Thymus (tissue), 11 donors: ENCODE data around the gene TOR1AIP1. TPM values are rescaled to one million over a fixed set of nuclear protein-coding genes. Genes with fewer than 3 reads are reported as not detected.

ENCODE experiments used
- DNase-seq, 9 donors: peaks; one replicate each; pipeline ENCODE4 v3.0.0-alpha.2; 2013; ENCODE audit warnings: low spot score in 9 of 9, low read depth in 6 of 9, missing footprints in 1 of 9
- H3K27ac ChIP-seq, 2 donors: one replicate each; pipeline ENCODE4 v1.5.1; 2013; ENCODE audit warnings: control low read depth in 1 of 2, low read depth in 1 of 2, low read length in 1 of 2, mild to moderate bottlenecking in 1 of 2, moderate library complexity in 1 of 2
- H3K27me3 ChIP-seq, 2 donors: one replicate each; pipeline ENCODE4 v1.5.1; 2013; ENCODE audit warnings: low read length in 1 of 2; ENCODE audit not compliant: control insufficient read depth in 2 of 2, insufficient read depth in 1 of 2
- H3K36me3 ChIP-seq, 2 donors: one replicate each; pipeline ENCODE4 v1.5.1; 2013; ENCODE audit warnings: low read length in 1 of 2, mild to moderate bottlenecking in 1 of 2, moderate library complexity in 1 of 2; ENCODE audit not compliant: control insufficient read depth in 2 of 2, insufficient read depth in 2 of 2
- H3K4me1 ChIP-seq, 2 donors: one replicate each; pipeline ENCODE4 v1.5.1; 2013; ENCODE audit warnings: low read length in 2 of 2; ENCODE audit not compliant: control insufficient read depth in 2 of 2, insufficient read depth in 2 of 2
- H3K4me3 ChIP-seq, 2 donors: one replicate each; pipeline ENCODE4 v1.5.1; 2013; ENCODE audit warnings: low read length in 2 of 2, control low read depth in 1 of 2, mild to moderate bottlenecking in 1 of 2
- H3K9me3 ChIP-seq, 2 donors: one replicate each; pipeline ENCODE4 v1.5.1; 2013; ENCODE audit warnings: low read length in 1 of 2, mild to moderate bottlenecking in 1 of 2; ENCODE audit not compliant: control insufficient read depth in 2 of 2, insufficient read depth in 1 of 2
- WGBS: extraction: QIAGEN DNeasy Blood & Tissue Kit; methylation state at CpG from one replicate; pipeline ENCODE4 v1.1.7; 2013; 5-methylcytosine and 5-hydroxymethylcytosine counted together
- polyA plus RNA-seq: library from polyadenylated mRNA; stranded (reverse); fragments of 200-250 nt; gene quantifications from one replicate; pipeline ENCODE4 v1.2.3, GENCODE V29; 2013
- total RNA-seq: library from RNA; stranded (reverse); fragments of 120-200 nt; gene quantifications from one replicate; pipeline ENCODE4 v1.2.4, GENCODE V29; 2013
- donor health status: healthy.

TOR1AIP1 gene
- total and polyA plus RNA-seq, 2 donors = 27.9 to 33.5 TPM

- 96% methylated on average over 4 of the region's 4 CpGs for WGBS
- H3K27ac ChIP-seq = no peak overlapping the region
- no peaks in the 10 kb centered on the region for H3K9me3 ChIP-seq
- peaks cover 0 to 4% of the 10 kb centered on the region in 2 donors for H3K36me3 ChIP-seq
- no peak overlapping the region for H3K4me3 ChIP-seq
- H3K4me1 ChIP-seq = no peaks in the 10 kb centered on the region
- no peaks in the 10 kb centered on the region for H3K27me3 ChIP-seq
- no peak for DNase-seq
These were observed 44.1 kb downstream of the TOR1AIP1 start for GRCh38 chr1:179925922-179926849.

DNA sequence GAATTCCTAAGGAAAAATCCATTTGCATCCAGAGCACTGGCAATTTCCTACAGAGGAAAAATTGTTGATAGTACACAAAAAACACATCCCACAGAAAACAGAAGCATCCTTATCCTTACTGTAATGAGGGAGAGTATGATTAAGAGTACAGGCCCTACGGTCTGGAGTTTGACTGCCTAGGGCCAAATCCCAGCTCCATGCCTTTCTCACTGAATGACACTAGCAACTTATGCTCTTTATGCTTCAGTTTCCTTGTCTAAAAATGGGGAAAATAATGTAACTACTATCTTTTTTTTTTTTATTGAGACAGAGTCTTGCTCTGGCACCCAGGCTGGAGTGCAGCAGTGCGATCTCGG lies 44.7 kb downstream of the TOR1AIP1 start:
- DNase-seq = no peak
- Histone ChIP-seq H3K36me3 (peaks cover 0 to 4% of the 10 kb centered on the region in 2 donors), H3K9me3 (no peaks in the 10 kb centered on the region), H3K4me1 (no peaks in the 10 kb centered on the region), H3K4me3 (no peak overlapping the region), H3K27ac (no peak overlapping the region), H3K27me3 (no peaks in the 10 kb centered on the region)
- WGBS = 95% methylated on average over 3 of the region's 3 CpGs

GRCh38 chr1:179929955-179930798 lies 48.1 kb downstream of the TOR1AIP1 start:
- H3K9me3 ChIP-seq = no peaks in the 10 kb centered on the region
- H3K36me3 ChIP-seq = no peaks in the 10 kb centered on the region
- H3K27ac ChIP-seq = no peak overlapping the region
- no peaks in the 10 kb centered on the region for H3K4me1 ChIP-seq
- 88% methylated on average over 2 of the region's 2 CpGs for WGBS
- H3K27me3 ChIP-seq = no peaks in the 10 kb centered on the region
- no peak overlapping the region for H3K4me3 ChIP-seq
- no peak for DNase-seq

DNA sequence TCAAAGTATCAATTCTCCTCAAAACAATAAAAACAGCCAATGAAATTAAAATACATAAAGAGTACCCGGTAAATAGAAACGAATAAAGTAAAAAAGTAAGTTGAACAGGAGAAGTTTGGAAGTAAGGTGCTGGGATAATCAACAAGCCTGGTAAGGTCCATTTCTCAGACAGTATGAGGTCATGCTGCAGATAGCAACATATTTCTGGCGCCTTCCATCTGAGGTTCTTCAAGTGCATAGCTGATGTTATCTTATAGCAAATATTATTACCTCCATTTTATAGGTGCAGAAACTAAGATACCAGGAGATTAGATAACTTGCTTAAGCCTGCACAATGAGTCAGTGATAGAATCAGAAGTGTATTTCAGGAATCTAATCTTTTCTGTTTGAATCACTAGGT lies 48.8 kb downstream of the TOR1AIP1 start:
- H3K4me3 ChIP-seq = no peak overlapping the region
- H3K27me3 ChIP-seq = no peaks in the 10 kb centered on the region
- H3K9me3 ChIP-seq = no peaks in the 10 kb centered on the region
- H3K36me3 ChIP-seq = no peaks in the 10 kb centered on the region
- no peak overlapping the region for H3K27ac ChIP-seq
- DNase-seq = no peak
- 98% methylated on average over 3 of the region's 3 CpGs for WGBS
- no peaks in the 10 kb centered on the region for H3K4me1 ChIP-seq

GRCh38 chr1:179933219-179933618 lies 51.1 kb downstream of the TOR1AIP1 start:
- Histone ChIP-seq H3K9me3 (no peaks in the 10 kb centered on the region), H3K27ac (no peak overlapping the region), H3K27me3 (no peaks in the 10 kb centered on the region), H3K4me1 (no peaks in the 10 kb centered on the region), H3K4me3 (no peak overlapping the region), H3K36me3 (no peaks in the 10 kb centered on the region)
- WGBS = 97% methylated on average over 2 of the region's 2 CpGs
- no peak for DNase-seq

GRCh38 chr1:179935909-179936496 lies 53.9 kb downstream of the TOR1AIP1 start:
- no peaks in the 10 kb centered on the region for H3K36me3 ChIP-seq
- H3K4me1 ChIP-seq = no peaks in the 10 kb centered on the region
- H3K27me3 ChIP-seq = no peaks in the 10 kb centered on the region
- no peak for DNase-seq
- no peak overlapping the region for H3K4me3 ChIP-seq
- H3K9me3 ChIP-seq = no peaks in the 10 kb centered on the region
- no peak overlapping the region for H3K27ac ChIP-seq
- WGBS = 88% methylated on average over 1 of the region's 1 CpG

- Histone ChIP-seq H3K36me3 (no peaks in the 10 kb centered on the region), H3K4me1 (no peaks in the 10 kb centered on the region), H3K27me3 (no peaks in the 10 kb centered on the region), H3K27ac (no peak overlapping the region), H3K4me3 (no peak overlapping the region), H3K9me3 (no peaks in the 10 kb centered on the region)
- no peak for DNase-seq
These were observed 55.7 kb downstream of the TOR1AIP1 start for GRCh38 chr1:179937668-179938254.

DNA sequence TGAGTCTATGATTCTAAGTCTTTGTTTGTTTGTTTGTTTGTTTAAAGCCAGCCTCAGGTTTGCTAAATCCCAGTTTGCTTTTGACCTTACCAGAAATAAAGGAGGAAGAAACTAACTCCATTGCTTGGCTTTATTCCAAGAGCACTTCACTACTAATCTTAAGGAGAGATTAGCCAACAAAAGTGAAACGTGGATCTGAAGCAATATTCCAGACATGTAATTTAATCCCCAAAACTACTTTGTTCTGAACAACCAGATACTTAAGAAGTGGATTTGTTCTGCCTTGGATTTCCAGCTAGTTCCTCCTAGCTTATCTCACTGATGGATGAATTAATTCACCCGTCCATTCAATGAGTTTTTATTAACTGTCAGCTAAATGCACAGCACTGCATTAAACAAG lies 56.7 kb downstream of the TOR1AIP1 start:
- Histone ChIP-seq H3K9me3 (no peaks in the 10 kb centered on the region), H3K27ac (no peak overlapping the region), H3K4me1 (no peaks in the 10 kb centered on the region), H3K27me3 (no peaks in the 10 kb centered on the region), H3K4me3 (no peak overlapping the region), H3K36me3 (no peaks in the 10 kb centered on the region)
- WGBS = 64% methylated on average over 2 of the region's 2 CpGs
- DNase-seq = no peak
